HG02981 (cell line): ENCODE measurements around the gene ABR.
"Not testable (repeated sequence)": the region's sequence is repeated elsewhere in the genome, so short reads cannot be mapped to it uniquely, and the experiment has no call there.

Source experiments
- ATAC-seq: cut with Tn5 transposase; IDR thresholded peaks from one replicate; pipeline ENCODE4 v1.9.1; 2021; ENCODE audit warnings: mild to moderate bottlenecking, moderate library complexity; ENCODE audit not compliant: unreplicated experiment

ABR gene

GRCh38 chr17:1150863-1151600, 28.7 kb downstream of the ABR start:
- ATAC-seq, result no peak

GRCh38 chr17:1149869-1150268, 29.9 kb downstream of the ABR start:
- no peak for ATAC-seq

- no peak for ATAC-seq
Observed at GRCh38 chr17:1147664-1148063, 32.1 kb downstream of the ABR start.

GRCh38 chr17:1146561-1147265, 33.1 kb downstream of the ABR start:
- no peak for ATAC-seq

GRCh38 chr17:1145311-1145986, 34.3 kb downstream of the ABR start:
- no peak for ATAC-seq

- no peak for ATAC-seq
Observed at GRCh38 chr17:1144162-1144561, 35.6 kb downstream of the ABR start.

GRCh38 chr17:1143573-1143972, 36.2 kb downstream of the ABR start:
- no peak for ATAC-seq

GRCh38 chr17:1142561-1142971, 37.2 kb downstream of the ABR start:
- no peak for ATAC-seq

GRCh38 chr17:1137465-1137894, 42.3 kb downstream of the ABR start:
- no peak for ATAC-seq

- ATAC-seq, result no peak
Observed at GRCh38 chr17:1136748-1137147, 43.0 kb downstream of the ABR start.

GRCh38 chr17:1134634-1135324, 45.0 kb downstream of the ABR start:
- no peak for ATAC-seq

- no peak for ATAC-seq
Observed at GRCh38 chr17:1130191-1130590, 49.6 kb downstream of the ABR start.

GRCh38 chr17:1128463-1128862, 51.3 kb downstream of the ABR start:
- not testable (repeated sequence) for ATAC-seq

- ATAC-seq, result no peak
Observed at GRCh38 chr17:1126801-1127550, 52.8 kb downstream of the ABR start.

GRCh38 chr17:1126250-1126797, 53.5 kb downstream of the ABR start:
- no peak for ATAC-seq

- ATAC-seq, result no peak
Observed at GRCh38 chr17:1125788-1126145, 54.0 kb downstream of the ABR start.

- ATAC-seq, result no peak
Observed at GRCh38 chr17:1124896-1125787, 54.6 kb downstream of the ABR start.

- ATAC-seq, result no peak
Observed at GRCh38 chr17:1123921-1124715, 55.7 kb downstream of the ABR start.
